ENCODE measurements around the gene PRR23E.

The PRR23E gene

DNA sequence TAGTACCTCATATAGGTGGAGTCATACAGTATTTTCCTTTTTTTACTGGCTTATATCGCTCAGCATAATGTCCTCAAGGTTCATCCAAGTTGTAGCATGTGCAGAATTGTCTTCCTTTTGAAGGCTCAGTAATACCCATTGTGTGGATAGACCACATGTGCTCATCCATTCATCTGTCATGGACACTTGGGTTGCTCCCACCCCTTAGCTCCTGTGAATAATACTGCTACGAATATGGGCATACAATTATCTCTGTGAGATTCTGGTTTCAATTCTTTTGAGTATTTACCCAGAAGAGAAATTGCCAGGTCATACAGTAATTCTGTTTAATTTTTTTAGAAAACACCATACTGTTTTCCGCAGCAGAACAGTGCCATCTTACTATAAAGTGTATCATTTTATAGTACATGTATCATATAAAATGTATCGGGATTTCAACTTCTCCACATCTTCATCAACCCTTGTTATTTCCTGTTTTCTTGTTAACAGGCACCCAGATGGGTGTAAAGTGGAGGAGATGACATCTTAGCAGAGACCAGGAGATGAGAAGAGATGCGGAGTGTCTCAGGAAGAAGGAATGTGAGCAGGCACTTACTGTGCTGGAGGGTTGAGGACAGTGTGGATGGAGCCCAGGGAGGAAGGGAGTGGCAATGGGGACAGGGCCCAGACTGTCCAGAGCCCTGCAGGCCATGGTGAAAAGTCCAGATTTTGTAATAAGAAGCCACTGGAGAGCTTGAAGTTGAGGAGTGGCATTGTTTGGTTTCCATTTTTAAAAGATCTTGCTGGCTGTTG is 27.0 kb upstream of the PRR23E start:
- no peak for DNase-seq

DNA sequence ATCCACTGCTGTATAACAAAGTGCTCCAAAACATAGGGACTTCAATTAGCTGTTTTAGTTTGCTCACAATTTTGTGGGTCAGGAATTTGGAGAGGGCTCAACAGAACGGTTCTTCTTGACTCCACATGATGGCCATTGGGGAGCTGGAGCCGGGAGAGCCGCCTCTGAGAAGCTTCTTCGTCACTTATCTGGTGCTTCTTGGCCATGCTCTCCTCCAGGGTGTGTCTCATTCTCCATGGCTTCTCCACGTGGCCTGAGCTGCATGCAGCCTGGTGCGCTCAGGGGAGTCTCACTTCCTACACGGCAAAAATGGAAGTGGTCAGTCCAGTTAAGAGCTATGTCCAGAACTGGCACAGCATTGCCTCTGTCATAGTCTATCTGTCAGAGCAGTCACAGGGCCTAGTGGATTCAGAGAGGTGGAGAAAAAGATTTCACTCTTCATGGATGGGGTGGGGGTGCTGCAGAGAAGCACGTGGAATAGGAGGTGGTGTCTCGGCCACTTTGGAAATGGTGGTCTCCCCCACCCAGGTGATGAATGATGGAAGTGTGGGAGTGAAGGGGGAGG is 26.3 kb upstream of the PRR23E start:
- no peak for DNase-seq

DNA sequence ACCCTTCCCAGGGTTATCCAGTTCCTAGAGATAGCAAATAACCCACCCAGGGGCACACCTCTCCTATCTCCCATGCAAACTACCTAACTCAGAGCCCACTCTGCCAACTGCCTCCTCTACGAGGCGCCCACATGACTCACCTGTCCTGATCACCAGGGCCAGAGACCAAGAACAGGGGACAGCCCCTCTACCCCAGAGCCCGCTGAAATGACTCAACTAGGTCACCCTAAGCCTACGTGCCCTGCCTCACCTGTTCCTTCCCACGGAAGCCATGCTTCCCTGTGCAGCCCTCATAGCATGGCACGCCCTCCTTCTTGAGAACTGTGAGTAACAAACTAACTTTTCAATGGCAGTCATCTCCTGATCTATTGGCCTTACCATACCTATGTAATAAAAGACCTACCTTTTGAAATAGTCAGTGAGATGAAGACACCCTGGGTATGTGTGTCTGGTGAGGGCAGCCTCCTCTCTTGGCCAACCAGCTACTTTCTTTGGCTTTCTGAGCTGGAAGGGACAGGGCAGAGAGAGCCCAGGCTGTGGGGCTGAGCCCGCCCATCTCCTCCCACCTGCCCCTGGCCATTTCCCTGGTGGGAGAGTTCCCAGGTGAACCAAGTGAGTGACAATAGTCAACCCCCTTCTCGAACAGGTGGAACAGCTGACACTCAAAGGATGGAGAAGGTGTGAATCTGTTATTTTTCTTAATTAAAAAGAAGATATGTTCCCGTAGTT is 25.5 kb upstream of the PRR23E start:
- DNase-seq: peak; percentile 21

DNA sequence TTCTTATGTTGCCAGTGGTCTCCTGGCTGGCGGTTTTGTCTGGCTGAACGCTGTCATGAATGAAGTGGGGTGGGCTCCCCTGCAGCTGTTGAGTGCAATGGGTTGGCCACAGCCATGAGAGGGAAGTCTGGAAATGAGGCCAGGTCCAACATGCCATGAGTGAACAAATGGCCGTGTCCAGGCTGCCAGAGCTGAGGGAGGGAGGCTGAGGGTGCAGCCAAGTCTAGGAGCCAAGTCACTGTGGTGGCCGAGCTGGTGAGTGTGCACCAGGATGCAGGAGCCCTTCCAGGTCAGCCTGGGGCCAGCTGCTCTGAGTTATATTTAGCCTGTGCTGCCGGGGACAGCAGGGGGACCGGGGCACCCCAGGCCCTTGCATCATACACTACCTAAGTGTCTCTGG is 24.7 kb upstream of the PRR23E start:
- no peak for DNase-seq

DNA sequence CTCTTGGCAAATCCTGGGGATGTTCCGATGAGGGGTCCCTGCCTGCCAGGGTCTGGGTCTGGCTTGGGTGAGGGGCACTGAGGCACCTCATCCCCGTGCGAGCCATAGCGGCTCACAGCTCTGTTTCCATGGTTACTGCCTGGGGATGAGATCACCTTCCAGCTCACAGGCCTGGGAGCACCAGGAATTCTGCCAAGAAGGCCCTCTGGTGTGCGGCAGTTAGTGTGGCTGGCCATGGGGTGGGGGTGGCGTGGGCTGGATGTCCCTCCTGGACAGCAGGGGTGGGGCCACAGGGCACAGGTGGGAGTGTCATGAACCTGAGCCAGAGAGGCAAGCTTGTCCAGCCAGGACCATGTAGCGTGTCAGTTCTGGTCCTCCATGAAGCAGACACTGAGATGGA is 22.1 kb upstream of the PRR23E start:
- DNase-seq: no peak

DNA sequence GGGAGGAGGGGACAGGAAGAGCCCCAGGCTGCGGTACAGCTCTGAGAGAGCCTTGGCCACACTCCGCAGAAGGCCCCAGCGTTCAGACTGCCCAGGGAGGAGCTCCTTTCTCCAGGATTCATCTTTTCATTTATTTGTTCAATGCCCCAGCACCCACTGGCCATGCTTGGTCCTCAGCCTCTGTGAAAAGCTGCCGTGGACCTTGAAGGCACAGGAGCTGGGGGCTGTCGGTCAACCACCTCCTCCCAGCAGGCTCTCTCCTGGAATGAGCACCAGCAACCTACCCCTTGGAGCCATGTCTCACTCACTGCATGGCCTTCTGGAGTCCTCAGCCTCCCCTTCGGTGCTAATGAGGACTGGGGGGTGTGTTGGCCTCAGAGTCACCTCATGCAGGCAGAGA is 21.6 kb upstream of the PRR23E start:
- DNase-seq: no peak

DNA sequence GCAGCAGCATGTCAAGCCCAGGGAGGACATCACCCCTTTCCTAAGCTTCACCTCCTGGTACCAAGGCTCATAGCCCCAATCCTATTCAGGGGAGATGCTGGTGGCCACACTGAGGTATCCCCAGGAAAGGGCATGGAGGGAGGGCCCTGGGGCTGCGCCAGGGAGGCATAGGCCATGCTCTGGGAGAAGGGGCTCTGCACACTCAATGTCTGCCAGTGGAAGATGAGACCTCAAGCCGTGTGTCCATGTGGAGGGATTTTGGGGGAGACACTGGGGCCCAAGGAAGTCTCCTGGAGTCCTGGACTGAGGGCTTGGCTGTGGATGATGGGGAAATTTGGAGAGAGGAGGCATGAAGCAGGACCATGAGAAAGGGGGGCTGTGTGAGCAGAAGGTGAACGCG is 21.2 kb upstream of the PRR23E start:
- no peak for DNase-seq

DNA sequence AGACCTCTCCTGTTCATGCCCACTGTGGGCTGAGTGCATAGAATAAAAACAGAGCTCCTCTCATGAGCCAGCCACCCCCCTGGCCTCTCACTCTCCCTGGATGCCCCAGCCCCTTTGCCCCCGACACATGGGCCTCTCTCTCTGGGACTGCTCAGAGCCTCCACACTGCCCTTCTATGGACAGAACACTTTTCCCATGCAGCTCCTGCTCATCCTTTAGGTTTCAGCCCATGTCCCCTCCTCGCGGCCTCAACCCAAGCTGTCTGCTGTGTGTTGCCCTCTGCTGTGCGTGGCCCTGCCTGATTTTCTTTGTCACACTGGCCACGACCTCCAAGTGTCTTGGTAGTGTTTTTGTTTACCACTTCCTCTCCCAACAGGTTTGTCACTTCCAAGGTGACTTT is 20.7 kb upstream of the PRR23E start:
- DNase-seq: no peak

DNA sequence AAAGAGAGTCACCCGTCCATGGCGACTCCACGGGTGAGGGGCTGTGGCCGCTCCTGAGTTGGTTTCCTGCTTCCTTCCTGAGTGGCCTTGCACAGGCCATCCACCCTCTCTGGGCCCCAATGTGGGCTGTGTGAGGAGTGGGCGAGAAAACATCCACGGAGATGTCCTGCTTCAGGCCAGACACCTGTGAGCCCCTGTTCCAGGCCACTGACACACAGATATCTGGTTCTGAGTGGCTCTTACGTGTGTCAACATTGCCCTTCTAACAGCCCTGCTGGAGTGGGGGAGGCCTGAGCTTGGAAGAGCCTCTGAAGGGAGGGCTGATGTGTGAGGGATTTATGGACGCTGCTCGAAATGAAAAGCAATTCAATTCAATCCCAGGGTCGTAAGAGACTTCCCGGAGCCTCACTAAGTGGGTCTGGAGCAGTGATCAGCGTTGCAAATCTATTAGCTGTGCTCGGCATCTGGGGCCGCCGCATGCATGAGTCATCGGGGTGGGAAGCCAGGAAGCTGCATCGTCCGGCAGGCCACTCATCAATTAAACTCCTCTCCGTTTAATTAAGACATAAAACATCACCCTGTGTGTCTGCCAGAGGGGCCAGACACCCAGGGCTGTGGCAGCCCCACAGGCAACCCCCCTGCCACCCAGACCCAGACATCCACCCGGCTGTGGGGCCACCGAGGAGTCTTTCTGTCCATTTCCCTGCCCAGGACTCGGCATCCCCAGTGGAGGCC is 20.0 kb upstream of the PRR23E start:
- no peak for DNase-seq

DNA sequence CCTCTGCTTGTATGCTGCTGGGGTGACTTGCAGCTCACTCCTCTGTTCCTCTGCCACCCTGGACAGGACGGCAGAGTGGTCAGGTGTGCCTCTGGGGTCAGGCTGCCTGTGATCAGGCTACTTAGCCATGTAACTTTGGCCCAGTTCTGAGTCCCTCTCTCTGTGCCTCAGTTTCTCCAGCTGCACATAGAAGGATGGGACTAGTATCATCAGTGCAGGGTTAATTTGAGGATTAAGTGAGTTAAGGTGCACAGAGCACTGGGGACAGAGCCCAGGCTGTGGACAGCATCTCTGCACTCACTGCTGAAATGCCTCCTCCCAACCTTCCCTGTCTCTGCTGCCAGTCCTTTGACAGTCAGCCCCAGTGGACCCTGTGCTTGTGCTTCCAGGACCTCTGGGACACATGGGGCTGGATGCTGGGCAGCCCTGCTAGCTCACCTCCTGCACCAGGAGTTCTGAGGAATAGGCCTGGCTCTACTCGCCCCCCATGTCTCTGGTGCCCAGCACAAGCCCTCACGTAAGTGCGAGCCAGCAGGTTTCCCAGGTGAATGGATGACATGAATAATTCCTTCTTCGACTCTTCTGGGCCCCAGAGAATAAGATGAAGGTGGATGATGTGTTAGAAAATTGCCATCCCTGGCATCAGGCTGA is 19.3 kb upstream of the PRR23E start:
- no peak for DNase-seq

DNA sequence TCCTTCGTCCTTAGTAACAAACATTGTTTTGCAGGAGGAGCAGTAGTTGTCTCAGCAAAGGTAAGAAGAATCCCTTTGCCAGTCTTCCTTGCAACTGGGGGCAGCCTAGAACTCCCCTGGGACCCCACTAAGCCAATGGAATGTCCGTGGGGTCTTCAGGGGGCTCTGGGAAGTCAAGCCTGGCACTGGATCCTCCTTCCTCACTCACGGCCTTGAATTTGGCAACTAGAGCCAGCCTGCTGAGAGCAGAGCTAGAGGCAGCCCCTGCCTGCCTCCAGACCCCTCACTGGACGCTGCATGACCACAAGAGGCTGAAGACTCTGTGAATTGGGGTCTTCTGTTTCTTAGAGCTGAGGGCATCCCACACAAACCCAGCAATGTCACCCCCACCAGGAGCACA is 18.6 kb upstream of the PRR23E start:
- DNase-seq: no peak

DNA sequence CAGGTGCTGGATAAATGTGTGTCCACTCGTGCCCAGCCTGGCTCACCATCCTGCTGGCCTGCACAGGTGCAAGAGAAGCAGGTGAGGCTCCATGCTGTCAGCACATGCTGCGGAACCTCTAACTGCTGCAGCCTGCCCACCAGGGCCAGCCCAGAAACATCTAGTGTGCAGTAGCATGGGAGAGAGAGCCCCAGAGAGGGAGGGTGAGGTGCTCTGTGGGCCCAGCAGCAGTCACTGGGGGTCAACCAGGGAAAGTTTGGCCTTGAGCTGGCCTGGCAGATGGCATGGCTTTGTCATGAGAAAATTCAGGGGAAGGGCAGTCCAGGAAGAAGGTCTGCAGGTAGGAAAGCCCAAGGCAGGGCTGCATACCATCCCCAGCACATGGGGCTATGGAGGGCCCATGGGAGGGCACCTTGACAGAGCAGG is 18.2 kb upstream of the PRR23E start:
- DNase-seq: no peak

DNA sequence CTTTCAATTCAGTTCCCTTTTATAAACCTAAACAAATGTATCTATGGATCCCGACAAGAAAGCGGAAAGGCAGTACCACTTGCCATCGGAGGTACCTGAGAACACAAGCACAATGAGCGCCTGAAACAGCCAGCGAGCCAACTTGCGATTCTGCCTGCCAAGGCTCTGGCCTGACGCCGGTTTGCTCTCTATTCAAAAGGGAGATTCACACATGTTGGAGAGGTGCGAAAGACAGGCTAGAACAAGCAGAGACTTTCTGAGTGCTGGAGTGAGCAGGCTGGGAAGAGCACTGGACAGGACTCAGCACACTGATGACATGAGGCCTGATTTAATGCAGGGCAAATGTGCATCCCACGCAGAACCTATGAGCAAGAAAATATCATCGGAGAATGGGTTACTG is 17.7 kb upstream of the PRR23E start:
- no peak for DNase-seq

DNA sequence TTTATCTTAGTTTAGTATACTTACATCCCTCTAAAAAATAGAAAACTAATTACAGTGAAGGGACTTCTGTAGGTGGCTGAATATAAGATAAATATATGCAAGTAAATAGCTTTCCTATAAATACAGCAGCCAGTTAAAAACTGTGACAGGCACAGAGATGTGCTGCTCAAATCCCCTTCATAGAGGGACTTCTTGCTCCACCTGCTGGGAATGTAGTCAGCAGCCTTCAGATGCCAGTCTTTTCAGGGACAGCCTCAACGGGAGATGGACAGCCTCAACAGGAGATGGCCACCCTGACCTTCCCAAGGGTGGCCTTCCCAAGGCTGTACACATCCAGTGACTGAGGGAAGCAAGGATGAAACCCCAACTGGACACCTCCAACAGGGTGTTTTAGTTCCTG is 15.7 kb upstream of the PRR23E start:
- no peak for DNase-seq

DNA sequence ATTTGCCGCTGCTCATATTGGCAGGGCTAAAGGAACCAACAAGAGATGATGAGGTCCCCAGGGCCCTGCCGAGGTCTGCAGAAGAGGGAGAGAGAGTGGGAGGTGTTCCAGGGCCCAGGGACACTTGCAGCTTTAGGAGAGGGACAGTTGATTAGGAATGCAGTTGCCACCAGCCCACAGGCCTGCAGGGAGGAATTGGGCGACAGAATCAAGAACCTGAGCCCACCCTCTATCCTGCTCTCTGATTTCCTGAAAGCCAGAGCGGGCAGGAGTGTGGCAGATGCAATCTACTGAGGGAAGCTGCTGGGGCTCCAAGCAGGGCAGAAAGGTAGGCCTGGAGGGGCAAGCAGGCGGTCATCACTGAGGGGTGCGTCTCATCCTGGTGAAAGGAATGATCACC is 12.1 kb upstream of the PRR23E start:
- DNase-seq: no peak

DNA sequence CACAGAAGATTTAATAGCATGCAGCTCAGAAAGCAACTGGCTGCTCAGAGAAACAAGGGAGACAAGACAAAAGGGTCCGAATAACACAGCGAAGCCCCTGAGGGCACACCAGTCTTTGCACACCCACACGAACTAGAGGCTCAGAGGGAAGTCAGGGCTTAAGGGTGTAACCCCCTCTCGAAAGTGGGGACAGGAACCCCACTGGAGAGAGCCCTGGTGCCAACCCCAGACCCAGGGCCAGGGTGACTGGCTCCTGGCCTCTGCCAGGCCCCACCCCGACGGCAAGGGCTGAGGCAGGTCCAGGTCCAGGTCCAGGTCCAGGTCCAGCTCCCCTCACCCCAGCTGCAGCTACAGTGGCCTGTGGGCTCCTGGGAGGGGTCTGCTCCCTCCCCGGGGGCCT is 10.5 kb upstream of the PRR23E start:
- no peak for DNase-seq

DNA sequence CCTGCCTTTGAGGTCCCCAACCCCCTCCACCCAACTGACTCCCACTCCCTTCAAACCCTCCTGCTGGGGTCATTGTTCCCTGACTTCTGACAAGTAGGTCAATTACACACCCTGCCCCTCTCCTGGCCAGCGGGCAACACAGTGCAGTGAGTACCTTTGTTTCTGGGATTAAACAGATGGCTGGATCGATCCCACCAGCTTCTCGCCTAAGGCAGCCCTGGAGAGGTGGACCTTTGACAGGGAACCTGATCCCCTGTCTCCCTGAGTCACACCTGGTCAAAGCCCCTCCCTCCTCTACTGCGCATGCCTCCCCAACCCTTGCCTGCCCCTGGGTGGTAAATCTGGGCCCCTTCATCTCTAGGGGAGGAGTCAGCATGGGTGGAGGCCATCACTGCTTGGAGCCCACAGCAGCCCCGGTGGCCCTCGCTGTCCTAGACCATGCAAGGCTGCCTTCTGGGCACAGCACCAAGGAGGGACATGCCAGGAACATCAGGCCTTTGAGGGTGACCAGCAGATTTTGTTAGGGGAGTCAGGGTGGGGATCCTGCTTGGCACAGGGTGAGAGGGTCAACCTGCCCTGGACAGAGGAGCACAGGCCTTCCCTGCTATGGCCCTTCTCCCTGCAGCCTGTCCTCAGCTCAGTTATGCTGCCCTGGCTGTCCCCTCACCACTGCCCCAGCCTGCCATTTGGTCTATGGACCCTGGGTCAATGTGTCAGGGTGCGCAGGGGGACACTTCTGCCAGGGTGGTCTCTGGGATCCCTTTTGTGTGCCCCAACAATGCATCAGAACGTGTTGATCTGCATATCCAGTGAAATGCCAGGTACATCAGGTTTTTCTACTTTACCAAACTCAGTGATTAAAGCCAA is 9.8 kb upstream of the PRR23E start:
- no peak for DNase-seq

DNA sequence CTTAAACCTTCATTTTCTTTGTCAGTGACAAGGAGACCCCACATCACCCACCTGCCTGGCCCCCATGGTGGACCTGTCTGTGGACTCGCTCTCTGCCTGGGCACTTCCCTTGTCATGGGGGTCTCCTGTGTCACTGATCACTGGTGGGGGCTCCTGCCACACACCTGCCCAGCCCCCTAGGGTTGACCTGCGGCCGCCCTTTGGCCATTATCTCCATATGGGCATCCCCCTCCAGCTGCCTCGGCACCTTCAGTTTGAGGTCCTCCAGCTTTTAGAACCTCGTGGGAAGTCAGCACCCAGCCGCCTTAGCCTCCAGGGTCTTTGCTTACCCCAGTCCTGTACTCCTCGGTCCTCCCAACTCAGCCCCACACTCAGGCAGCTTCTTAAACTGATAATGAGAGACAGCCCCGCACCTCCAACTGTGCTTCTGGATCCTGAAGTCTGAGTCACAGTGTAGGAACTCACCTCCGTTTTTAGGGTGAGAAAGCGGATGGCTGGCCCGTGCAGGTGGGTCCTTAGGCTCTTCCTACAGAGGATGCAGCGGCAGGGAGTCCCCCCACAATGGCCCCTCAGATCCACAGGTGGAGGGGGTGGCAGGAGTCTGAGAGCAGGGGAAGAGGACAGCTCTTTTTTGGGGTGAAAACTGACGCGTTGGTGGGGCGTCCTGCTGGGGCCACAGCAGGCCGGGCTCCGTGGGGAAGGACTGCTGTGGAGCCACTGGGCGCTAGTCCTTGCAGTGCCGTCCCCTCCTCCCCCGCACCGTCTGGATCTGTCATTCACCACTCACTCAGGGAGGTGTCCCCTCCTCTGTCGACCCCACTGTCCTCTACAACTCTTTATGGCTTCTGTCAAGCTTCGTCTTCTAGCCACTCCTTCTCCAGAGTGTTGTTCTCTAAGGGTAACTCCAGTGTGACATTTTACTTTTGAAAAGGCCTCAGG is 8.7 kb upstream of the PRR23E start:
- DNase-seq: no peak

DNA sequence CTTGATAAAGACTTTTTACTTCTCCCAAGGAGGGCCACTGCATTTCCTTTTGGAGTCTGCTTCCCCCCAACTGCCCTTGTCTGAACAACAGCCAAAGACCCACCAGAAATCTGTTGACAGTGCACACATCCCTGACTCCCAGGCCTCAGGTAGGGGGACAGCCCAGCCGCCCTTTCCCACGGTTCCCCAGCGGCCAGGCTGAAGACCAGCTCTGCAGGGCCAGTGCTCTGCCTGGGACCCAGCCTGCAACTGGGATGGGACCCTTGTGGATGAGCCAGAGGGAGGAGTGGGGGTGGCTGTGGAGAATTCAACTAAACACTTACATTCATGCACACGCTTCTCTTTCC is 8.1 kb upstream of the PRR23E start:
- DNase-seq: no peak

DNA sequence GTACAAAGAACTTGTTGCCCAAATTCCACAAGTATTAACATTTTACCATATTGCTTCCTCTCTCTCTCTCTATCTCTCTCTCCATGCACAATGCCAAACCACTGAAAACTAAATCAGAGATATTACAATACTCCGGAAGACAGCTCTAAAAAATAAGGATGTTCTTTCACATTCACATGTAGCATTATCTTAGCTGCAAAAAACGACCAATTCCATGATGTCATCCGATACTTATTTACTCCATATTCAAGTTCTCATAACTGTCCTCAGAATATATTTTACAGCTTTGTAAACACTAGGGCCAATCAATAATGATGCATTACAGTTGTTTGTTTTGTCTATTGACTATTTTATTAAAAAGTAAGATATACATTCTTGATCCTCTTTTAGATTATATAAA is 7.7 kb upstream of the PRR23E start:
- no peak for DNase-seq

Measured in stimulated activated CD4-positive, alpha-beta T cell treated with anti-CD3 and anti-CD28 coated beads, Interleukin-1b, Interleukin-23, amount 100 ng/mL, for 48 hours (primary cell).